Measurements from ENCODE around the gene LSM14B. TPM values are rescaled to one million over a fixed set of nuclear protein-coding genes. Genes with fewer than 3 reads are reported as not detected.
A peak's percentile ranks its signal among the peaks of the same experiment; 100 is the strongest.

LSM14B gene
- total RNA-seq, 1 experiment from 2014 or later = 33.2 TPM

- no peak overlapping the region for H3K27ac ChIP-seq
- no peaks in the 10 kb centered on the region for H3K9me3 ChIP-seq (replicated peaks)
- no peak overlapping the region for H3K4me3 ChIP-seq
- no peaks in the 10 kb centered on the region for H3K27me3 ChIP-seq (replicated peaks)
- no peaks in the 10 kb centered on the region for H3K4me1 ChIP-seq (replicated peaks)
- DNase-seq (ENCODE audit: low read depth in 1 of 2, low spot score in 2 of 2) = no peak
- H3K36me3 ChIP-seq = peaks cover 14% of the 10 kb centered on the region
Observed at GRCh38 chr20:62174021-62174804, 51.9 kb downstream of the LSM14B start.

GRCh38 chr20:62174870-62175624 is 52.8 kb downstream of the LSM14B start:
- H3K4me3 ChIP-seq = no peak overlapping the region
- H3K9me3 ChIP-seq (replicated peaks) = no peaks in the 10 kb centered on the region
- no peak for DNase-seq (ENCODE audit: low read depth in 1 of 2, low spot score in 2 of 2)
- H3K4me1 ChIP-seq (replicated peaks) = no peaks in the 10 kb centered on the region
- H3K27me3 ChIP-seq (replicated peaks) = no peaks in the 10 kb centered on the region
- no peak overlapping the region for H3K27ac ChIP-seq
- H3K36me3 ChIP-seq = peaks cover 17% of the 10 kb centered on the region

GRCh38 chr20:62175711-62176110 is 53.4 kb downstream of the LSM14B start:
- H3K9me3 ChIP-seq (replicated peaks) = no peaks in the 10 kb centered on the region
- H3K4me3 ChIP-seq = no peak overlapping the region
- H3K36me3 ChIP-seq = peaks cover 21% of the 10 kb centered on the region
- no peak for DNase-seq (ENCODE audit: low read depth in 1 of 2, low spot score in 2 of 2)
- H3K27ac ChIP-seq = no peak overlapping the region
- no peaks in the 10 kb centered on the region for H3K4me1 ChIP-seq (replicated peaks)
- H3K27me3 ChIP-seq (replicated peaks) = no peaks in the 10 kb centered on the region

GRCh38 chr20:62176866-62177265 is 54.6 kb downstream of the LSM14B start:
- Histone ChIP-seq H3K9me3 (replicated peaks) (no peaks in the 10 kb centered on the region), H3K27me3 (replicated peaks) (no peaks in the 10 kb centered on the region), H3K4me3 (no peak overlapping the region), H3K27ac (no peak overlapping the region), H3K4me1 (replicated peaks) (peaks cover 2% of the 10 kb centered on the region), H3K36me3 (peaks cover 25% of the 10 kb centered on the region)
- DNase-seq (ENCODE audit: low read depth in 1 of 2, low spot score in 2 of 2) = no peak

- Histone ChIP-seq H3K27ac (no peak overlapping the region), H3K4me3 (no peak overlapping the region), H3K27me3 (replicated peaks) (no peaks in the 10 kb centered on the region), H3K9me3 (replicated peaks) (no peaks in the 10 kb centered on the region), H3K36me3 (peaks cover 25% of the 10 kb centered on the region), H3K4me1 (replicated peaks) (peaks cover 6% of the 10 kb centered on the region)
- no peak for DNase-seq (ENCODE audit: low read depth in 1 of 2, low spot score in 2 of 2)
Observed at GRCh38 chr20:62177307-62177706, 55.0 kb downstream of the LSM14B start.

GRCh38 chr20:62178316-62179161 is 56.3 kb downstream of the LSM14B start:
- H3K9me3 ChIP-seq (replicated peaks) = no peaks in the 10 kb centered on the region

GRCh38 chr20:62179162-62179504 is 56.9 kb downstream of the LSM14B start:
- no peak overlapping the region for H3K4me3 ChIP-seq
- no peak overlapping the region for H3K27ac ChIP-seq
- peaks cover 27% of the 10 kb centered on the region for H3K36me3 ChIP-seq

More at GRCh38 chr20:62178316-62179161, 56.3 kb downstream of the LSM14B start:
- H3K27me3 ChIP-seq (replicated peaks) = no peaks in the 10 kb centered on the region
- no peak for DNase-seq (ENCODE audit: low read depth in 1 of 2, low spot score in 2 of 2)
- H3K4me1 ChIP-seq (replicated peaks) = peaks cover 6% of the 10 kb centered on the region
- no peak overlapping the region for H3K4me3 ChIP-seq
- no peak overlapping the region for H3K27ac ChIP-seq
- H3K36me3 ChIP-seq = peaks cover 28% of the 10 kb centered on the region

GRCh38 chr20:62181808-62182207 is 59.5 kb downstream of the LSM14B start:
- Histone ChIP-seq H3K27me3 (replicated peaks) (no peaks in the 10 kb centered on the region), H3K4me1 (replicated peaks) (peaks cover 12% of the 10 kb centered on the region), H3K4me3 (peak overlapping the region; percentile 91; the same call in 1 of the 2 replicates), H3K36me3 (peaks cover 20% of the 10 kb centered on the region), H3K9me3 (replicated peaks) (no peaks in the 10 kb centered on the region), H3K27ac (no peak overlapping the region)
- no peak for DNase-seq (ENCODE audit: low read depth in 1 of 2, low spot score in 2 of 2)

More at GRCh38 chr20:62179162-62179504, 56.9 kb downstream of the LSM14B start:
- H3K4me1 ChIP-seq (replicated peaks) = peaks cover 12% of the 10 kb centered on the region
- no peaks in the 10 kb centered on the region for H3K27me3 ChIP-seq (replicated peaks)
- DNase-seq (ENCODE audit: low read depth in 1 of 2, low spot score in 2 of 2) = no peak
- no peaks in the 10 kb centered on the region for H3K9me3 ChIP-seq (replicated peaks)

- Histone ChIP-seq H3K4me3 (peak within 1 kb of the TSS; percentile 91), H3K36me3 (peaks cover 20% of the 10 kb centered on the region), H3K9me3 (replicated peaks) (no peaks in the 10 kb centered on the region), H3K27ac (peak within 1 kb of the TSS; percentile 86), H3K27me3 (replicated peaks) (no peaks in the 10 kb centered on the region), H3K4me1 (replicated peaks) (peaks cover 12% of the 10 kb centered on the region)
- peak; percentile 84 to 96 for DNase-seq (ENCODE audit: low read depth in 1 of 2, low spot score in 2 of 2)
Observed at GRCh38 chr20:62182469-62183425, 60.5 kb downstream of the LSM14B start, which contains the start of gene MTG2. Gene MTG2, plus strand, starts transcription at chr20:62183028. Its CDS starts 10,393 bp downstream, at chr20:62193421.

- no peaks in the 10 kb centered on the region for H3K9me3 ChIP-seq (replicated peaks)
- peak overlapping the region; percentile 86 for H3K27ac ChIP-seq
- peak overlapping the region; percentile 91 for H3K4me3 ChIP-seq
- H3K27me3 ChIP-seq (replicated peaks) = no peaks in the 10 kb centered on the region
- peak in 1 of 2 experiments; percentile 23 for DNase-seq (ENCODE audit: low read depth in 1 of 2, low spot score in 2 of 2)
- peaks cover 20% of the 10 kb centered on the region for H3K36me3 ChIP-seq
- peaks cover 12% of the 10 kb centered on the region for H3K4me1 ChIP-seq (replicated peaks)
Observed at GRCh38 chr20:62183426-62184142, 61.3 kb downstream of the LSM14B start.
